Mesenteric fat pad (tissue), 1 donor: ENCODE measurements around the gene MPL. TPM values are rescaled to one million over a fixed set of nuclear protein-coding genes. Genes with fewer than 3 reads are reported as not detected.

Experiments
- DNase-seq: peaks from one replicate; pipeline ENCODE4 v3.0.0-alpha.2; 2020; ENCODE audit warnings: low spot score
- total RNA-seq: library from RNA; stranded (reverse); fragmentation: NEBNext Ultra II Directional; extraction: Animal tissue kit (Norgen Biotek cat#: 25700); gene quantifications from one replicate; pipeline ENCODE4 v1.2.1, GENCODE V29; 2021
- donor health status: DM: yes; HTN: yes; CAD: no.

Gene MPL
- total RNA-seq, 1 donor from 2014 or later, result 0.39 TPM

DNA sequence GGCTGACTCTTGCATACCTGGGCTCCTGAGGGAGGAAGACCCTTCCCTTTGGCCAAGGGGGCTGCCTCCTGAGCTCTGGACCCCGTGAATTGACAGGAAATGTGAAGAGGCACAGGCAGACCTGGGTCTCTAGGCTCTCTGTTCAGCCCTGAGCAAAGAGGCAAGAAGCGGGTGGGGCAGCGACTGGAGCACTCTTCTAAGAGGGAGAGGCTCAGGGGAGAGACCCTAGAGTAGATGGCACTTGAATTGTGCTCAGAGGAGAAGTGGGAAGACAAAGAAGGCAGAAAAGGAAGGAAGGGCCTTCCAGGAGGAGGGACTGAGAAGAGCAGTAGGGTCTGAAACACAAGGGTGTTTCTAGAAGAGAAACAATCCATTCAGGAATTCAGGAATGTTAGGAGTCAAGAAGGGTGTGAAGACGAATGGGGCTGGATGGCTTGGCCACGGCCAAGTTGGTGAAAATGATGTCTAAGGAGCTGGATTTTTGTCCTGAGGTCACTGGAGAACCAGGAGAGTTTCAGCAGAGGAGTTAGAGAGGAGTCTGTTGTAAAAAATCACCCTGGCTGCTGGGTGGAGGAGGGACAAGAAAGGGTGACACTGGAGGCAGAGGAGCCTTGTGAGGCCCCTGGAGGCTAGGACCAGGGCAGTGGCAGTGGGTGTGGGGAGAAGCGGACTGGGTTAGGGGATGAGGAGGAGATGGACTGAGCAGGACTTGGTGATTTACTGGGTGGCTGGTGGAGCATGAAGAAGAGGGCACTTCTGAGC is 31.5 kb upstream of the MPL start:
- DNase-seq, result peak; percentile 22

DNA sequence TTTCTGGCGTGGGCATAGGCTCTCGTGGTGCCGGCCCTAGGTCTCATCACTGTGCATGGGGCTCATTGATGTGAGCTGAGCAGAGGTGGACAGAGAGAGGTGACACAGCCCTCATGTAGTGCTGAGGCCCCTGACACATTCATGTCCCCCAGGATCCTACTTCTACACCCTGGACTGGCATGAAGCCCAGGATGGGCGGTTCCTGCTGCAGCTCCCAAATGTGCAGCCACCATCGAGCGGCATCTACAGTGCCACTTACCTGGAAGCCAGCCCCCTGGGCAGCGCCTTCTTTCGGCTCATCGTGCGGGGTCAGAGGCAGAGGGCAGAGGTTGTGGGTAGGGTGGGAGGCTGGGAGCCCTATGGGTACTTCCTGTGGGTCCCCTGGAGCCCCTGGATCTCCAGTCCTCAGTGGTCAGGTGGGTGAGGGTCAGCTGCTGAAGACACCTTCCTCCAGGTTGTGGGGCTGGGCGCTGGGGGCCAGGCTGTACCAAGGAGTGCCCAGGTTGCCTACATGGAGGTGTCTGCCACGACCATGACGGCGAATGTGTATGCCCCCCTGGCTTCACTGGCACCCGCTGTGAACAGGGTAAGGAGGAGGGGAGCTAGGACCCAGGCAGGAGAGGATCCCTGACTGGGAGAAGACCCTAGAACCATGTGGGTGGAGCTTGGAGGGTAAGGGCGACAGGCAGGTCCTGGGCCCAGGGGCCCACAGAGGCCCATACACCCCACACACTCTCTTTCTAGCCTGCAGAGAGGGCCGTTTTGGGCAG is 30.7 kb upstream of the MPL start:
- DNase-seq, result peak; percentile 69

DNA sequence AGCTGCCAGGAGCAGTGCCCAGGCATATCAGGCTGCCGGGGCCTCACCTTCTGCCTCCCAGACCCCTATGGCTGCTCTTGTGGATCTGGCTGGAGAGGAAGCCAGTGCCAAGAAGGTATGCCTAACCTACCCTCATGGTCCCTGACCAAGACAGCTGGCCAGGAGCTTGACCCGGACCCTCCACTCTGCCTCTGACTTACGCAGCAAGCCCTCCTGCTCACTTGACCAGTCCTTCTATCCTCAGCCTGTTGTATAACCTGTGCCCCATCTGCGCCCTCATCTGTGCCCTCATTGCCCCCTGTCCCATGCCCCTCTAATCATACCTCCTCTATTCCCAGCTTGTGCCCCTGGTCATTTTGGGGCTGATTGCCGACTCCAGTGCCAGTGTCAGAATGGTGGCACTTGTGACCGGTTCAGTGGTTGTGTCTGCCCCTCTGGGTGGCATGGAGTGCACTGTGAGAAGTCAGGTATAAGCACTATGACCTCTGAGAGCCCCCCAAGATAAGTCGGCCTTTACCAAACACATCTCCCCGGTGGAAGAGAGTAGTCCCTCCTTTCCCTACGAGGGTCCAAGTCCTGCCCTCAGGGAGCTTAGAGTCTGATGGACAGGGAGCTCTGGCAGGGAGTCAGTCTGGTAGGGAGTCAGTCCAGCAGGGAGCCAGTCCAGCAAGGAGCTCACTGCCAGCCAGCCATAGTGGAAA is 30.0 kb upstream of the MPL start:
- DNase-seq, result peak; percentile 65

DNA sequence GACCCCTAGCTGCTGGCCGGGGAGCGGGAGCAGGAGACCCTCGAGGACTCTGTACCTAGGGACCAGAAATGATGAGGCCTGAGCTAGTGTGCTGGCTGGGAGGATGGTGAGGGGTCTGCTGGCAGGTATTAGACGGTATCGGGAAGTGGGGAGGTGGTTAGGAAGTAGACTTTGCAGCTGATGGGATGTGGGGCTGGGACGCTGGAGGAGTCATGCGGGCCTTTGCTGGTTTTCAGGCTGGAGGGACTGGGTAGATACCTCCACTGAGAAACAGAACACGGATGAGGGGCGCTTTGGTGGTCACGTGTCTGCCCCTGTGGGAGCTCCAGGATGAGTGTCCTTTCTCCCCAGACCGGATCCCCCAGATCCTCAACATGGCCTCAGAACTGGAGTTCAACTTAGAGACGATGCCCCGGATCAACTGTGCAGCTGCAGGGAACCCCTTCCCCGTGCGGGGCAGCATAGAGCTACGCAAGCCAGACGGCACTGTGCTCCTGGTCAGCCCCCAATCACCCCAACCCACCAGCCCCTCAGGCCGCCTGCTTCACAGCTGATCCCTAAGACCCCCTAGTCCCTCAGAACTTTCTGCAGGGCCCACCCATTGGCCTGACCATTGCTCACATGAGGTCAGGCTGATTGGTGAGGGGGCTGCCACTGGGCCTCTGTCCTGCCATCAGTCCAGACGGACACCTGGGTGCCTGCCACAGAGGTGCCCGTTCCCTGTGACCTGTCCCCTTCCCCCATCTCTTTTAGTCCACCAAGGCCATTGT is 28.8 kb upstream of the MPL start:
- DNase-seq, result no peak

DNA sequence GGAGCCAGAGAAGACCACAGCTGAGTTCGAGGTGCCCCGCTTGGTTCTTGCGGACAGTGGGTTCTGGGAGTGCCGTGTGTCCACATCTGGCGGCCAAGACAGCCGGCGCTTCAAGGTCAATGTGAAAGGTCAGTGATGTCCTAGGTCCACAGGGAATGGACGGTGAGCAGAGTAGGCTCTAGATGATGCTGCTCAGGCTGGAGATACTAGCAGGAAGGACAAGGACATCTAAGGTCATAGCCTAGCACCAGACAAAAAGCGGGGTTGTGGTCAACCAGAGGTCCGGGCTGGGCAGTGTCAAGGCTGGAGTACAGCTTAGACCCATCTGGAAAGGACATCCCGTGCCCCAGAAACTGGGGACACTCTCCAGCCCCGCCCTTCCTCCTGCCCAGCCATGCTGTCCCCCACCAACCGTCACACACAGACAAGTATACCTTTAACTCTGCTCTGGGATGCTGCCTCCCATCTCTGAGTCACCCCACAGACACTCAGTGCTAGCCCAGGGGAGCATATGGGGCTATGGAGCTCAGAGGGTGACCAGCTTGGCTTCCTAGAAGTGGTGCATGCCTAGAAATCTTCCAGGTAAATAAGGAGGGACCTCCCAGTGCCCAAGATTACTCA is 28.1 kb upstream of the MPL start:
- no peak for DNase-seq

DNA sequence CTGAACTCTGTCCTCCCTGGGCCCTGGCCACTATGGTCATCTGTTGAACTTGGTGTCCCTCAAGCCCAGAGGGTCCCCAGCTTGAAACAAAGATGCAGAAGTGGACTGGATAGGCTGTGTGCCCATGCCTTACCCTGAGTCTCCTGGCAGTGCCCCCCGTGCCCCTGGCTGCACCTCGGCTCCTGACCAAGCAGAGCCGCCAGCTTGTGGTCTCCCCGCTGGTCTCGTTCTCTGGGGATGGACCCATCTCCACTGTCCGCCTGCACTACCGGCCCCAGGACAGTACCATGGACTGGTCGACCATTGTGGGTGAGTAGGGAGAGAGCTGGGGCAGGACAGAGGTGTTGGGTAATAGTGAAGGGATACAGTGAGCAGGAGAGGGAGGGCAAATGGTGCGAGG is 26.1 kb upstream of the MPL start:
- DNase-seq, result no peak

DNA sequence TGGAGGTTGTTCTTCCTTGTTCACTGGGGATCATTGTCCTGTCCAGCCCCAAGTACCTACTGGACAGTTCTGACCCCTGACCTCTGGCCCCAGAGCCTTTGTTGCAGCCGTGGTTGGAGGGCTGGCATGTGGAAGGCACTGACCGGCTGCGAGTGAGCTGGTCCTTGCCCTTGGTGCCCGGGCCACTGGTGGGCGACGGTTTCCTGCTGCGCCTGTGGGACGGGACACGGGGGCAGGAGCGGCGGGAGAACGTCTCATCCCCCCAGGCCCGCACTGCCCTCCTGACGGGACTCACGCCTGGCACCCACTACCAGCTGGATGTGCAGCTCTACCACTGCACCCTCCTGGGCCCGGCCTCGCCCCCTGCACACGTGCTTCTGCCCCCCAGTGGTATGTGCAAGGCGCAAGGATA is 25.4 kb upstream of the MPL start:
- DNase-seq, result no peak

DNA sequence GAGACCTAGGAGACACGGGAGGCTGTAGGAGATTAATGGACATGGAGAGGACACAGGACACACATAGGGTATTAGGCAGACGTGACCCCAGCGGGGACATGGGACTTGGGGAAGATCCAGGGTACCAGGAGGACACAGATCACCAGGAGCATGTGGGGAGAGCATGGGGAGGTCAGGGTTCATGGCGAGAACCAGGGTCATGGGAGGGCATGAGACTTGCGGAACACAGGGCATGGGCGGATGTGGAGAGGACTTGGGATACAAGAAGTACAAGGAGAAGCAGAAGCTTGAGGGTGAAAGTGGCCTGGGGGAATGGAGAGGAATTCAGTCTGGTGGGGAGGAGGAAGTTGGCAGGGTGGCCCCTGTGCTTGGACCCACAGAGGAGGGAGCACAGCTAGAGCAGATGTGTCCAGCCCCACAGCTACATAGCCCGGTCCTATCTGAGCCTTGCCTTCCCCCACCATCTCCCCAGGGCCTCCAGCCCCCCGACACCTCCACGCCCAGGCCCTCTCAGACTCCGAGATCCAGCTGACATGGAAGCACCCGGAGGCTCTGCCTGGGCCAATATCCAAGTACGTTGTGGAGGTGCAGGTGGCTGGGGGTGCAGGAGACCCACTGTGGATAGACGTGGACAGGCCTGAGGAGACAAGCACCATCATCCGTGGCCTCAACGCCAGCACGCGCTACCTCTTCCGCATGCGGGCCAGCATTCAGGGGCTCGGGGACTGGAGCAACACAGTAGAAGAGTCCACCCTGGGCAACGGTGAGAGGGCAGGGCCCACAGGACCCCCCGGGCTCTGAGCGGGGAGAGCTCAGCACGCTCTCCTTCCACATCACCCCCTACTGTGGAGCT is 24.7 kb upstream of the MPL start:
- DNase-seq, result no peak

DNA sequence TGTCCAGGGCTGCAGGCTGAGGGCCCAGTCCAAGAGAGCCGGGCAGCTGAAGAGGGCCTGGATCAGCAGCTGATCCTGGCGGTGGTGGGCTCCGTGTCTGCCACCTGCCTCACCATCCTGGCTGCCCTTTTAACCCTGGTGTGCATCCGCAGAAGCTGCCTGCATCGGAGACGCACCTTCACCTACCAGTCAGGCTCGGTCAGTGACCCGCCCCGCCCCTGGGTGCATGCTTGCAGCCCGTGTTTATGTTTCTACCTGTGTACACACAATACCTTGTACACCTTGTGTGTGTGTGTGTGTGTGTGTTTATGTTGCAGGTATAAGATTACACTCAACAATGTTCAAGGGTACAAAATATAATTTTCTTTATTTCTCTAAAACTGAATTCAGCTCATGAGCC is 23.8 kb upstream of the MPL start:
- no peak for DNase-seq

DNA sequence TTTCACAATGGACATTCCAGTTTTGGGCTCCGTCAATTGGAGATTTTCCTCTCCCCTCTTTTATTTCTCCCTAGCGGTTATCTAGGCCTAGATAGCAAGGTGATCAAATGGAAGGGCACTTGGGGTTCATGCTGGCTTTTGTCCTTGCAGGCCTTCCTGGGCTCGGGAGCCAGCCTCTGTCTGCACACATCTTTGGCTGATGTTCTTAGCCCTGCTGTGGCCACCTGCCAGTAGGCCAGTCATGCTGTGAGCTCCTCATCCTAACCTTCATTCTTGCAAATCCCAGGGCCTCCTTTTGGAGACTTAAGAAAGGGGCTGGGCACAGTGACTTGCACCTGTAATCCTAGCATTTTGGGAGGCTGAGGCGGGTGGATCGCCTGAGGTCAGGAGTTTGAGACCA is 23.4 kb upstream of the MPL start:
- DNase-seq, result no peak

DNA sequence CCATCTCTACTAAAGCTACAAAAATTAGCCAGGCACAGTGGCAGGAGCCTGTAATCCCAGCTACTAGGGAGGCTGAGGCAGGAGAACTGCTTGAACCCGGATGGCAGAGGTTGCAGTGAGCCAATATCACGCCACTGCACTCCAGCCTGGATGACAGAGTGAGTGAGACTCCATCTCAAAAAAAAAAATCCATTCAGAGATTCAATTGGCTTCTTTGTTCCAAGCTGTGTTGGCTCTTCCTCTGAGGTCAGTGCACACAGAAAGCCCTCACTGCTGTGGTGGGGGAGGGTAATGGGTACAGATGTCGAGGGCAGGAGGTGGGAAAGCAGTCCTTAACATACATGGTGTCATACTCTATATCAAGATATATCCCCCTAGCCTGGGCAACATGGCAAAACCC is 22.1 kb upstream of the MPL start:
- DNase-seq, result no peak

DNA sequence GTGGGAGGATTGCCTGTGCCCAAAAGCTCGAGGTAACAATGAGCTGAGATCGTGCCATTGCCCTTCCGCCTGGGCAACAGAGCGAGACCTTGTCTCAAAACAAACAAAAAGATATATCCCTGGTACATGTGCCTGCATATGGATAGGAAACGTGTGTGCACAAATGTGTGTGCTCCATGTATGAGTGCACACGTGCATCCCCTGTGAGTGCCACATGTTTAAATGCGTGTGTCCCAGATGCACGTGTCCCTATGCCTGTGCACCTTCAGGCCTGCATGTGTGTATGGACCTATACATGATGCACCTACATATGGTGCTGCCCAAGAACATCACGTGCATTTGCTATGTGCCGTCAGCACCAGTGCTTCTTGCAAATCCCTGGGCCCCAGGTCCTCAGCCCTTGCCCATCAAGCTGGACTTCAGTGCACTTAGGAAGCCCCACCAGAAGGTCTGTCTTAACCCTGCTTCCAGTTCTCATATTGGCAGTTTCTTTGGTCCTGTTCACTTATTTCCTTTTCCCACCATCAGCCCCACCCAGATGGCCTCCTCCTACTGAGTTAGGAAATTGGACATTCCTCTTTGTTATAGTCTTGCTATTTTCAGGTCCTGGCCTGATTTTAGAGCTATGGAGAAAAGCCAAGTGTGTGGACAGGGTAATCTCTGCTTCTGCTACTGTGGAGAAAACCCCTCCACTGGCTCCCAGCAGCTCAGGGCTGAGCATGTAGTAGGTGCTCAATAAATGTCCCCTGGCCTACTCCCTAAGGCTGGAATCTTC is 21.5 kb upstream of the MPL start:
- no peak for DNase-seq

DNA sequence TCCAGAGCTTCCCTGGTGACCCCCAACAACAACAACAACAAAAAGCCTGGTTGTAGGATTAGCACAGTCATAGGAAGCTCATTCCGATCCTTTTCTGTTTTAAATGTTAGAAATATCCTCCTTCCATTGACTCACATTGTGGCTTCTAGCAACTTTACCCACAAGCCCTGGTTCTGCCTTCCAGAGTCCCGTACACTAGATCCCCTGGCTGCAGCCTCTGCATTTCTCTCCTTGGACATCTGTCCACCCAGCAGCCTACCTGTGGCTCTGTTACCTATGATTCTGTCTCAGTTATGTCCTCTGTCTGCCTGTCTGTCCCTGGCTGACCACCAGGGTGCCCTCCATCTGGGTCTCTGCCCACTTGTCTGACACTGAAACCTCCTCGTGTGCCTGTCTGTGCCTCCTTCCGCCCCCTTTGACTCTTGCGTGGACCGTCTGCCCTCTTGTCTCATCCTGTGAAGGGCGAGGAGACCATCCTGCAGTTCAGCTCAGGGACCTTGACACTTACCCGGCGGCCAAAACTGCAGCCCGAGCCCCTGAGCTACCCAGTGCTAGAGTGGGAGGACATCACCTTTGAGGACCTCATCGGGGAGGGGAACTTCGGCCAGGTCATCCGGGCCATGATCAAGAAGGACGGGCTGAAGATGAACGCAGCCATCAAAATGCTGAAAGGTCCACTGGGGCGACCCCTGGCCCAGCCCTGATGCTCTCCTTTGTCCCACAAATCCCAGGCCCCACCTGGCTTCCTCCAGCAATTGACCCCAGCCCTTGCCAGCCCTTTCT is 20.7 kb upstream of the MPL start:
- DNase-seq, result no peak

DNA sequence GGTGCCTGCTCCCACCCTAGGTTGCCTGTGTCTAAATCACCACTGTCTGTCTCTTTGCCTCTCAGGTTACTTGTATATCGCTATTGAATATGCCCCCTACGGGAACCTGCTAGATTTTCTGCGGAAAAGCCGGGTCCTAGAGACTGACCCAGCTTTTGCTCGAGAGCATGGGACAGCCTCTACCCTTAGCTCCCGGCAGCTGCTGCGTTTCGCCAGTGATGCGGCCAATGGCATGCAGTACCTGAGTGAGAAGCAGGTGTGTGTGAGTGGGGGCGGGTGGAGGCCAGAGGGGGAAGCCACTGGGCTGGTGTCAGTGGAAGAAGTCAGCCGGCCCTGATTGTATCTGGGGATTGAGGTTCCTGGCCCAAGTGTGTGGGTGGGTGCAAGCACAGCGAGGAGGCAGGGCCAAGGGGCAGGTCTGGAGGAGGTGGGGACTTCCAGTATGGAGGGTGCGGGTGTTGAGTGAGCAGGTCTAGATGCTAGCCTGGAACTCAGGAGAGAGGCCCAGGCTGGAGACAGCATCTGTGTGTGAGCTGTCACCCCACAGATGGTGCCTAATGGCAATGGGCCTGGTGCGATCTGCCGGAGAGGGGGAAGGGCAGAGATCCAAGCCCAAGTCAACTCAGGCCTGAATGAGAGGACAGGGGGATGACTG is 19.7 kb upstream of the MPL start:
- DNase-seq, result no peak

DNA sequence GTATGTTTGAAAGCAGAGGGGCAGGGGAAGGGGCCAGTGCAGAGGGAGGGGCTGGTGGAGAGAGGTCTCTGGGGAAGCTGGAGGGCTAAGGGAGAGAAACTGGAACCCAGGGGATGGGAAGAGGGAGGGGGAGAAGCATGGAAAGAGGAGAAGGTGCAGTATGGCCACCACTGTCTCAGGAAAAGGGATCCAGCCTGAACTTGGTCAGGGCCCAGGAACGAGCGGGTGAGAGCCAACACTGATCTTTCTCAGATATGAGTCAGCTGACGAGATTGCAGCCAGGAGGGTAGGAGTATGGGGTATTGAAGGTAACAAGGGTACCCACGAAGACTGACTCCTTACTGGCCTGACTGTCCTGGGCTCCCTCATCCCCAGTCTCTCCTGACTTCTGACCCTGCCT is 18.8 kb upstream of the MPL start:
- DNase-seq, result no peak

DNA sequence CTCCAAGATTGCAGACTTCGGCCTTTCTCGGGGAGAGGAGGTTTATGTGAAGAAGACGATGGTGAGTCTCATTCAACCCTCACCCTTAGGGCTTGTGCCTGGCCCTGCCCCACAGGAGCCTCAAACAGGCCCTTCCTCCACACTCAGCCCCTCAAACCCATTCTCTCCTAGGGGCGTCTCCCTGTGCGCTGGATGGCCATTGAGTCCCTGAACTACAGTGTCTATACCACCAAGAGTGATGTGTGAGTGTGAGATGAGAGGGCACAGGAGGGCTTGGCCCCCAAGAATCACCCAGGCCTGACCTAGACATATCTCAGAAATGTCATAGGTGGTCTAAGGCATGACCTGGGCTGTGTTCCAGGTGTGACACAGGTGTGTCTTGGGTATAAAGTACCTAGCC is 18.3 kb upstream of the MPL start:
- peak; percentile 62 for DNase-seq

DNA sequence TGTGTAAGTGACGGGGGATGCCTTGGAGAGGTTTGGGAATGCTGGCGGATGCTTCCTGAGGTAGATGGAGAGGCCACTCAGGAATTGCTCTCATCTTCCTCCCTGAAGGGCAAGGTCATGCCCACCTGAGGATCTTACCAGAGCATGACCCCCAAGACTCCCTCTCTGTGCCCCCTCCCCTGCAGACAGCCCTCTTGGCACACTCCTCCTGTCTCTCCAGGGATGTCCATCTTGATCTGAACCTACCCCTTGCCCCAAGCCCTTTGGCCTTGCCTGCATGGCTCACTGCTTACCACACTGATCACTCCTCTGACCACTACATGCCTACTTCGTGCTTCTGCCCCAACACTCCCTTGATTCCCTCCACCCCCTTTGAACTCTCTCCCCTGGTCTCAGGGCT is 17.9 kb upstream of the MPL start:
- peak; percentile 43 for DNase-seq

DNA sequence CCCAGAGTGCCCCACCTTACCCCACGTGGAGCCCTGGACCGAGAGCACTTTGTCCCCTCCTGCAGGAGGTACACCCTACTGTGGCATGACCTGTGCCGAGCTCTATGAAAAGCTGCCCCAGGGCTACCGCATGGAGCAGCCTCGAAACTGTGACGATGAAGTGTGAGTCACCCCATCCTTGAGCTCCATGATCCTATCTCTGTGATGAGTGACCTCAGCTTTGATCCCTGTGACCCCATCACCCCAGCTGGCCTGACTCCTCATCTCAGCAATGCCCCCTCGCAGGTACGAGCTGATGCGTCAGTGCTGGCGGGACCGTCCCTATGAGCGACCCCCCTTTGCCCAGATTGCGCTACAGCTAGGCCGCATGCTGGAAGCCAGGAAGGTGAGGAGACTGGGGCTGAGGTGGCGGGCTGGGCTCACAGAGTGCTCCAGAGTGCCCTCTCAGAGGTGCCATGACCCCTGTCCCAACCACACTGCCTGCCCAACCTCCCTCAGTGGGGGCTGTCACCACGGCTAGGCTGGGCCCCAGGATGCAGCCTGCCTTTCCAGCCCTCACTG is 16.2 kb upstream of the MPL start:
- peak; percentile 77 for DNase-seq
